Thyroid gland (tissue), 4 donors: ENCODE results near the gene SLC5A11. TPM values are rescaled to one million over a fixed set of nuclear protein-coding genes. Genes with fewer than 3 reads are reported as not detected.

ENCODE experiments used
- DNase-seq, 2 donors: peaks; one replicate each; pipeline ENCODE4 v3.0.0-alpha.2; 2019
- H3K27ac ChIP-seq, 3 donors: fragments of 200-600 bp; sonication (generic); 1 replicate in 2 of 3; 2 replicates in 1 of 3; pipeline ENCODE4 v1.5.1; 2016 to 2019; ENCODE audit warnings: mild to moderate bottlenecking in 1 of 3, moderate library complexity in 1 of 3
- H3K27me3 ChIP-seq: fragments of 200-600 bp; sonication (generic); one replicate; pipeline ENCODE4 v1.5.1; 2019
- H3K36me3 ChIP-seq, 2 donors: fragments of 200-600 bp; sonication (generic); one replicate each; pipeline ENCODE4 v1.5.1; 2016 to 2019
- H3K4me1 ChIP-seq, 2 donors: fragments of 200-600 bp; sonication (generic); one replicate each; pipeline ENCODE4 v1.5.1; 2017 to 2019
- H3K4me3 ChIP-seq, 3 donors: fragments of 200-600 bp; sonication (generic); replicated peaks in 1 of 3; 1 replicate in 2 of 3; 2 replicates in 1 of 3; pipeline ENCODE4 v1.5.1; 2016; ENCODE audit warnings: mild to moderate bottlenecking in 1 of 3
- H3K9me3 ChIP-seq: fragments of 200-600 bp; sonication (generic); one replicate; pipeline ENCODE4 v1.5.1; 2017
- CTCF ChIP-seq, 6 experiments: fragments of 200-600 bp in 3 of 6; fragments of 450-650 bp in 3 of 6; sonication (generic) in 3 of 6; IDR thresholded peaks; one replicate each; pipeline ENCODE4 v1.5.1; 2016 to 2019; ENCODE audit warnings: antibody characterized with exemption in 6 of 6, mild to moderate bottlenecking in 2 of 6, inconsistent platforms in 1 of 6, moderate library complexity in 1 of 6
- POLR2A ChIP-seq, 2 donors: fragments of 450-650 bp; IDR thresholded peaks; one replicate each; pipeline ENCODE4 v1.6.1; 2017; ENCODE audit warnings: antibody characterized with exemption in 2 of 2, mild to moderate bottlenecking in 2 of 2, moderate library complexity in 1 of 2
- WGBS, 2 donors: methylation state at CpG; one replicate each; pipeline ENCODE4 v1.1.5; 2017; 5-methylcytosine and 5-hydroxymethylcytosine counted together
- intact Hi-C: fragments of 100-400 bp; cut with DNase I; formaldehyde crosslinking; loops from one replicate; pipeline ENCODE4 v1.15.1; 2023
- total RNA-seq, 4 donors: library from RNA; depleted of rRNA; stranded (reverse); fragments of >200 nt; gene quantifications; one replicate each; pipeline ENCODE4 v1.2.3, GENCODE V29; 2016

The SLC5A11 gene
- total RNA-seq, 4 donors from 2014 or later = 0.22 TPM; not detected in 3

DNA sequence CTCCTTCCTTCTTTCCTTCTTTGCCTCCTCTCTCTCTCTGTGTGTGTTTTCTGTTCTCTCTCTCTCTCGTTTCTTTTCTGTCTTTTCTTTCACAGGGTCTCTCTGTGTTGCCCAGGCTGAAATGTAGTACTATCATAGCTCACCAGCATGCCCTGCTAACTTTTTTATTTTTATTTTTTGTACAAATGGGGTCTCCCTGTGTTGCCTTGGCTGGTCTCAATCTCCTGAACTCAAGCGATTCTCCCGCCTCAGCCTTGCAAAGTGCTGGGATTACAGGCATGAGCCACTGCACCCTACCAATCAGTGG, 1.5 kb downstream of the SLC5A11 start:
- no peak overlapping the region for H3K27ac ChIP-seq
- no peaks in the 10 kb centered on the region for H3K27me3 ChIP-seq
- no peak for DNase-seq
- H3K36me3 ChIP-seq = no peaks in the 10 kb centered on the region
- no peak overlapping the region for H3K4me3 ChIP-seq
- no peaks in the 10 kb centered on the region for H3K4me1 ChIP-seq
- no peak for TF ChIP-seq POLR2A (IDR thresholded peaks at IDR 0.05)
- TF ChIP-seq CTCF (IDR thresholded peaks at IDR 0.05) = no peak
- 81 to 97% methylated on average over 3 of the region's 3 CpGs for WGBS, 2 donors
- H3K9me3 ChIP-seq = no peaks in the 10 kb centered on the region
- intact Hi-C loops = no loop called here

DNA sequence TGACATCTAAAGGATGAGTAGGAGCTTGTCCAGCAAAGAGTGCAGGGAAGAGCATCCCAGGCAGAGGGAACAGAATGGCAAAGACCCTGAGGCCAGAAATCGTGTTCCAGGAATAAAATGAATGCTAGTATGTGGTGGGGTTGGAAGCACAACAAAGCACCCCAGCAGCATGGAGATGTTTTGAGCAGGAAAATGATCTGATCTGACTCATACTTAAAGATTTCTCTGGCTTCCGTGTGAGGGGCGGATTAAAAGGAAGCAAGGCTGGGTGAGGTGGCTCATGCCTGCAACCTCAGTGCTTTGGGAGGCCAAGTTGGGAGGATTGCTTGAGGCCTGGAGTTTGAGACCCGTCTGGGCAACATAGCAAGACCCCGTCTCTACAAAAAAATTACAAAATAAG, 2.3 kb downstream of the SLC5A11 start:
- intact Hi-C loops = no loop called here
- no peak for TF ChIP-seq POLR2A (IDR thresholded peaks at IDR 0.05)
- no peaks in the 10 kb centered on the region for H3K4me1 ChIP-seq
- no peaks in the 10 kb centered on the region for H3K36me3 ChIP-seq
- WGBS, 2 donors = 76 to 88% methylated on average over 5 of the region's 5 CpGs
- H3K4me3 ChIP-seq = no peak overlapping the region
- H3K27ac ChIP-seq = no peak overlapping the region
- no peaks in the 10 kb centered on the region for H3K27me3 ChIP-seq
- no peaks in the 10 kb centered on the region for H3K9me3 ChIP-seq
- no peak for DNase-seq

DNA sequence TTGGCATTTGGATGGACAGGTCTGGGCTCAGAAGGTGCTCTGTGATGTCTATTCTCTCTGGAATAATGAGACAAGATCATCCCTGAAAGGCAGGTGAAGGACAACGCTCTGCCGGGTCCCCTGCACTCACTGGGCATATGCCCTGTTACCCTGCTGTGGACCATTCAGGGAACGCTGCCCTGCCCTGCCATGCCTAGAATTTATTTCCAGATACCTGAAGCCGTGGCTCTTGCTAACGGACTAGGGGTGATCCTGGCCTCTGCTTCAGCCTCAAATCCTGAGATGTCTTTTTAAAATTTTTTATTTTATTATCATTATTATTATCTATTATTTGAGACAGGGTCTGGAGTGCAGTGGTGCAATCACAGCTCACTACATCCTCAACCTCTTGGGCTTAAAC, 3.9 kb downstream of the SLC5A11 start:
- Histone ChIP-seq H3K4me3 (no peak overlapping the region), H3K9me3 (no peaks in the 10 kb centered on the region), H3K36me3 (no peaks in the 10 kb centered on the region), H3K27me3 (no peaks in the 10 kb centered on the region), H3K27ac (no peak overlapping the region), H3K4me1 (no peaks in the 10 kb centered on the region)
- DNase-seq = no peak
- TF ChIP-seq CTCF (IDR thresholded peaks at IDR 0.05) = no peak
- TF ChIP-seq POLR2A (IDR thresholded peaks at IDR 0.05) = no peak
- WGBS, 2 donors = 88 to 92% methylated on average over 5 of the region's 5 CpGs
- intact Hi-C loops = no loop called here

- no peak for TF ChIP-seq POLR2A (IDR thresholded peaks at IDR 0.05)
- TF ChIP-seq CTCF (IDR thresholded peaks at IDR 0.05) = no peak
- no peaks in the 10 kb centered on the region for H3K9me3 ChIP-seq
- intact Hi-C loops = no loop called here
- H3K27me3 ChIP-seq = no peaks in the 10 kb centered on the region
- WGBS, 2 donors = 62 to 79% methylated on average over 9 of the region's 9 CpGs
- H3K4me3 ChIP-seq = no peak overlapping the region
- DNase-seq = no peak
- H3K4me1 ChIP-seq = no peaks in the 10 kb centered on the region
- no peaks in the 10 kb centered on the region for H3K36me3 ChIP-seq
- no peak overlapping the region for H3K27ac ChIP-seq
These were observed 4.7 kb downstream of the SLC5A11 start for GRCh38 chr16:24850289-24850938.

GRCh38 chr16:24851700-24852099, 5.9 kb downstream of the SLC5A11 start:
- Histone ChIP-seq H3K36me3 (no peaks in the 10 kb centered on the region), H3K27ac (no peak overlapping the region), H3K4me3 (no peak overlapping the region), H3K4me1 (no peaks in the 10 kb centered on the region), H3K9me3 (no peaks in the 10 kb centered on the region), H3K27me3 (no peaks in the 10 kb centered on the region)
- WGBS, 2 donors = 72 to 89% methylated on average over 8 of the region's 8 CpGs
- no peak for DNase-seq
- intact Hi-C loops = no loop called here
- no peak for TF ChIP-seq CTCF (IDR thresholded peaks at IDR 0.05)
- TF ChIP-seq POLR2A (IDR thresholded peaks at IDR 0.05) = no peak

DNA sequence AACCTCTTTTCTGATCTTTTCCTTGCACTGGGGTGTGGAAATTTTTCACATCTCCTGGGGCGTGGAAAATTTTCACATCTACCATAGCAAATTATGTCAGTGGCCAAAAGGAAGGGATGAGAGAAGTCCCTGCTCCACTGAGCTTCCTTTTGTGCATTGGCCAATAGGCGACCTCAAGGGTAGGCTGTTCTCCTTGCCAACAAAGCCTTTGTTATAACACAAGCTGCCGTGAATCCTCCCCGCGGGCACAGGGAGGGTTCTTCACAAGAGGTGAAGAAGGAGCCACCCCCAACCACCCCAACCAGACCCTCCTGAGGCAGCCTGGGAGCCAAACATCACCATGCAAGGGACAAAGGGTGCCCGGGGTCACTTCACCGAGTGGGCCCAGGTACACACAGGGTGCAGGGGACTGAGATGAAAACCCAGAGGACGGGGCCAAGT, 6.5 kb downstream of the SLC5A11 start:
- no peak overlapping the region for H3K27ac ChIP-seq

More for the DNA sequence above, 6.5 kb downstream of the SLC5A11 start:
- no peak overlapping the region for H3K4me3 ChIP-seq
- H3K36me3 ChIP-seq = no peaks in the 10 kb centered on the region
- H3K4me1 ChIP-seq = no peaks in the 10 kb centered on the region
- no peak for TF ChIP-seq CTCF (IDR thresholded peaks at IDR 0.05)
- no peak for TF ChIP-seq POLR2A (IDR thresholded peaks at IDR 0.05)
- DNase-seq = no peak
- intact Hi-C loops = no loop called here
- H3K9me3 ChIP-seq = no peaks in the 10 kb centered on the region
- WGBS, 2 donors = 60 to 70% methylated on average over 8 of the region's 8 CpGs
- no peaks in the 10 kb centered on the region for H3K27me3 ChIP-seq
